Measurements from ENCODE around the gene MAN1C1. TPM values are rescaled to one million over a fixed set of nuclear protein-coding genes. Genes with fewer than 3 reads are reported as not detected.

The MAN1C1 gene
- total RNA-seq, 2 donors from 2014 or later = 11.0 to 14.8 TPM

DNA sequence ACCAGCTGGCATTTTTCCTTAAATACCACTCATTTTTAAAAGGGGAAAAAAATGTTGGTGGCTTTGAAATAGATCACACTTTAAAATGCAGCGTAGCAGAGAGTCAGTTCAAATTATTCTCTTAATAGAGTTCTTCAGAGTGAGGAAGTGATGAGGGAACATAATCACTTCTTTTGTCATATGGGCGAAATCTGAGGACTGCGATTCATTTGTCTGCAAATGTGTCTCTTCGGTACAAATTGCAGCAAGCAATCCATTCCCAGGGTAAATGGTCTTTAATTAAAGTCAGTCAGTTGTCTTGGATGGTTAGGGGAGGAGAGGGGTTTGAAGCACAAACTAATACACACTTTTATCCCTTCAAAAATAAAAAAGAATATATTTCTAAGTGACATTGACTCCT is 97.4 kb downstream of the MAN1C1 start:
- intact Hi-C loops (cut with DNase I) = no loop called here
- ATAC-seq = no peak

DNA sequence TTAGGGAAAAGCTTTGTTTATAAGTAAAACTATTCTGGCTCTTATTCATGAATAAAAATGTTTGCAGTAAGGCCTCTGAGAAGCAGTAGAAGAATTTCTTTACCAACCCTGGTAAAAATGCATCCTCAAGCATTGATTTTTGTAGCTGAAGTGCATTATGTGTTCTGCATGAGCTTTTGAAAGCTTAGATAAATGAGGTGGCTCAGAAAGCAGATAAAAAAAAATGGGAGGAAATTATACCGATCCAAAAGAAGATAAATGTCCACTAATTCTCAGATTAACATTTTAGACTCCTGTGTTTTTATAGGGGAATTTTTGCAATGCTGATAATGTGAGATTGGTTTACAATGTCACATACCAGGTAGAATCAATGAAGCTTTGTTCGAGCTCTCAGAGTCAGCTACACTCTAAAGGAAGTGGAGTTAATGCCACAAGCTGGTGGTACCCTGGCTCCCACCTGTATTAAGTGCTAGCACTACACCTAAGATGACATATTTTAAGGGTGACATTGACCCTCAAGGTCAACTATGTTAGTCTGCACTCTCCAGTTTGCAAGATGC is 97.9 kb downstream of the MAN1C1 start:
- DNase-seq = no peak
- no peak for ATAC-seq
- intact Hi-C loops (cut with DNase I) = no loop called here

More for the DNA sequence above, 97.4 kb downstream of the MAN1C1 start:
- DNase-seq = no peak

DNA sequence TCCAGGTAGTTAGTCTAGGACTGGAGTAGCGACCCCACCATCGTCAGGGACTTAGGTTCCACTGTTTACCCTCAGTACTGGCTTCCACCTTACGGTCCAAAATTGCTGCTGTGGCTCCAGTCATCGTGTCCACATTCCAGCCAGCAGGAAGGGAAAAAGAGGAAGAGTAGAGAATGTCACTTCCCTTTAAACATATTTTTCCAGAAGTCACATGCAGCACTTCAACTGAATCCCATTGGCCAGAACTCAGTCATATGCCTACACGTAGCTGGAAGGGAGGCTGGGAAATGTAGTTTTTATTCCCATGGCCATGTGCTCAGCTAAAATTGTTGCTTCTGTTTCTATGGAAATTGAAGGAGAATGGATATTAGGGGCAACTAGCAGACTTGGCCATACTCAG is 99.3 kb downstream of the MAN1C1 start:
- DNase-seq = no peak
- peak in 1 of 2 donors; percentile 31 for ATAC-seq
- intact Hi-C loops (cut with DNase I) = no loop called here

DNA sequence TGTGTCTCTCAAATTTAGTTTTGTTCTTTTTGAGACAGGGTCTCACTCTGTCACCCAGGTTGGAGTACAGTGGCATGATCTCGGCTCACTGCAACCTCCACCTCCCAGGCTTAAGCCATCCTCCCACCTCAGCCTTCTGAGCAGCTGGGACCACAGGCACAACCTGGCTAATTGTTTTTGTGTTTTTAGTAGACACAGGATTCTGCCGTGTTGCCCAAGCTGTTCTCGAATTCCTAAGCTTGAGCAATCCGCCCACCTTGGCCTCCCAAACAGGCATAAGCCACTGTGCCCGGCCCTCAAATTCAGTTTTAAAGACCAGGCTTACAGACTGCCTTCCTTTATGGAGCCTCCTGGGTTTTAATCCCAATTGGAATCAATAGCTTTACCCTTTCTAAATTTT is 99.7 kb downstream of the MAN1C1 start:
- ATAC-seq (no peak), DNase-seq (no peak)

DNA sequence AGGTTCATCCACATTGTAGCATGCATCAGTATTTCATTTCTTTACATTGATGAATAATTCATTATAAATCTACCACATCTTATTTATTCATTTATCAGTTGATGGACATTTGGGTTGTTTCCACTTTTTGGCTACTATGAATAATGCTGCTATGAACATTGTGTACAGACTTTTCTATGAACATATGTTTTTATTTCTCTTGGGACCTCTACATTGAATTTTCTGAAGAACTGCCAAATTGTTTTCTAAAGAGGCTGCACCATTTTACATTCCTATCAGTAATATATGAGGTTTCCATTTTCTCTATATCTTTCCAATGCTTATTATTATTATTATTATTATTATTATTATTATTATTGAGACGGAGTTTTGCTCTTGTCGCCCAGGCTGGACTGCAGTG is 102.1 kb downstream of the MAN1C1 start:
- ATAC-seq (no peak), DNase-seq (no peak)
- intact Hi-C loops (cut with DNase I) = no loop called here

More for the DNA sequence above, 99.7 kb downstream of the MAN1C1 start:
- intact Hi-C loops (cut with DNase I) = no loop called here

DNA sequence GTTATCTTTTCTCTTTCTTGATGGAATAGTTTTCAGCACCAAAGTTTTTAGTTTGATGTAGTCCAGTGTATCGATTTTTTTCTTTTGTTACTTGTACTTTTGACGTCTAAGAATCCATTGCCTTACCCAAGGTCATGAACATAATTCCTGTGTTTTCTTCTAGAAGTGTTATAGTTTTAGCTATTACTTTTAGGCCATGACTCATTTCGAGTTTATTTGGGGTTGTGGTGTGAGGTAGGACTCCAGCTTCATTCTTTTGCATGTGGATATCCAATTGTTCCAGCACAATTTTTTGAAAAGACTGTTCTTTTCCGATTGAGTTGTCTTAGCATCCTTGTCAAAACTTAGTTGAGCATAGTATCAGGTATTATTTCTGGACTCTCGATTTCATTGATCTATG is 104.0 kb downstream of the MAN1C1 start:
- intact Hi-C loops (cut with DNase I) = no loop called here
- DNase-seq (no peak), ATAC-seq (no peak)

DNA sequence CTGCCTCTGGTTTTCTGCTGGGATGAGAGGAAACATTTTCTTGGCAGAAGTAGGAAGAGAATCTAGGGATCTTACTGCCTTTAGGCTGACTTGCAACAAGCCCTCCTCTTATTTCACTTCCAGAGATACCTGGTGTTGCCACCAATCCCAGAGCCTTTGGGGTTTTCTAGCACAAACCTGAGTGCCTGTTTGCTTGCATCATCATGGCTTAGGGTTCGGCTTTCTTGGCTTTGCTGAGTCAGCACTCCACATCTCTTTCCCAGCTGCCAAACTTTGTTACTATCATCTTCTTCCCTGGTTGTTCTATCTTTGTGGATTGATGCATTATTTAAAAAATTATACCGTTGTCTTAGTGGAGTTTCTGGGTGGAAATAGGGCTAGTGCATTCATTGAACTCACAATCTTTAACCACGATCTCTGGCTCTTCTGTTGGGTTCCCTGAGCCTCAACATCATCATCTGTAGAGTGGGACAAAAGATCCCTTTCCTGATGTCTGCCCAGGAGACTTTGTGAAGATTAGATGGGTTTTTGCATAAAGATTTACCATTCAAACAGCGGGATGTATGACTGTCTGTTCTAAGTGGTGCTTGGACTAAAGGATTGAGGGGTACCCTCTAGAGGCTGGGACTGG is 106.8 kb downstream of the MAN1C1 start:
- intact Hi-C loops (cut with DNase I) = no loop called here
- DNase-seq (no peak), ATAC-seq (no peak)

DNA sequence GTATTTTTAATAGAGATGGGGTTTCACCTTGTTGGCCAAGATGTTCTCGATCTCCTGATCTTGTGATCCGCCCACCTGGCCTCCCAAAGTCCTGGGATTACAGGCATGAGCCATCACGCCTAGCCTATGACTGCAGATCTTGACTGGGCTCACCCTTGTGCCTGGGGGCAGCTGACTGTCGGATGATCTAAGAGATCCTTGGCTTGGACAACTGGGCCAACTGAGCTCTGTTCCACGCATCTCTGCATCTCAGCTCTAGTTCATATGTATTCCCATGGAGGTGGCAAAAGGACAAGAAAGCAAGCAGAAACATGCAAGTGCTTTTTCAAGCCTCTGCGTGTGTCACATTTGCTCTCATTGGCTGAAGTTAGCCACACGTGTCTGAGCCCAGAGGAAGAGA is 107.6 kb downstream of the MAN1C1 start:
- DNase-seq (no peak), ATAC-seq (no peak)
- intact Hi-C loops (cut with DNase I) = no loop called here

DNA sequence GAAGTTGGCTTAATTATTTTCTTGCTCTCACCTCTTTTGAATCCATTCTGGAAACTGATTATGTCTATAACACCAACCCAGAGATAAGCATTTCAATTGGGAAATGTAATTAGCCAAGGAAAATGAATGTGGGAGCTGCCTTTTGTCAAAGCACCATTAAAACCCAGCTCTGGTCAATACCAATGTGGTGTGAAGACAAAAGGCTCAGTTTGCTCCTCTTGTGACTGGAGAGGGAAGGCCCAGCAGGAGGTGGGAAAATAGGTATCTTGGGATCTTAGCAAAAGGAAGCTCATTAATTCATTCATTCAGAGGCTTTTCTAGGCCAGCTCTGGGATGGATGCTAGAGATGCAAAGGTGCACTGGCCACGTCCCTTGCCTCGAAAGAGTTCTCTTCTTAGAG is 108.4 kb downstream of the MAN1C1 start:
- ATAC-seq (no peak), DNase-seq (no peak)
- intact Hi-C loops (cut with DNase I) = no loop called here

DNA sequence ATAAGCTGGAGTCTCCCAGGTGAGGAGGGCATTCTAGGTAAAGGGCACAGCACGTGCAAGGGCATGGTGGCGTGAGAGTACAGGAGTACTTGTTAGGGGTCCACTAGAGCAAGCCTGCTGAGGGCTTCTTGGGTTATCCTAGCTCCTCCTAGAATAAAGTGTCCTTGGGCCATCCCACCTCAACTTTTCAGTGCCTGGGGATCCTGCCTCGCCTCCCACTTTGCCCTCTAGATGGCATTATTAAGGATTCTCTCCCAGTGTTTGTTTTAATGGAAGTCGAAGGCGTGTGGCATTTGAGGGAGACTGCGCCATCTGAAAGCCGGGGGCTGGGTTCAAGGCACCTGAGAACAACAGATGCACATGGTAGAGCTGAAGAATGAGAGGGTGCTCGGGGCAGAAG is 108.9 kb downstream of the MAN1C1 start:
- no peak for DNase-seq
- intact Hi-C loops (cut with DNase I) = no loop called here
- no peak for ATAC-seq

DNA sequence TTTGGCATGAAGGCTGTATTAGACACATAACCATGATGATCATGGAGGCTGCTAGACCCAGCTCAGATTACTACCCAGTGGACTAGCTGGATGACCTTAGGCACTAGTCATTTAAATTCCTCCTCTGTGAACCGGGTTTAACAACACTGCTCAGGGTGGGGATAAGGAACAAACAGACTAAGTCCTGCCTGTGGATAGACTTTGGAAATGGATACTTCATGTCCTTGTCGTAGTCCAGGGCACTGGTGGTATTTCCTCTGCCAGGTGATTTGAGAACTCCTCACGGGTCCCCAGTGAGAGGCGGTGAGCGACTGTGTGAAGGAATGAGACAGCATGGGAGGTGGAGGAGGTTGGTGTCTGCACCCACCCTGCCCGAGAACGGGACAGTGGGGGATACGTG is 110.5 kb downstream of the MAN1C1 start:
- intact Hi-C loops (cut with DNase I) = no loop called here
- peak in 1 of 2 donors; percentile 6 for ATAC-seq
- DNase-seq = no peak

DNA sequence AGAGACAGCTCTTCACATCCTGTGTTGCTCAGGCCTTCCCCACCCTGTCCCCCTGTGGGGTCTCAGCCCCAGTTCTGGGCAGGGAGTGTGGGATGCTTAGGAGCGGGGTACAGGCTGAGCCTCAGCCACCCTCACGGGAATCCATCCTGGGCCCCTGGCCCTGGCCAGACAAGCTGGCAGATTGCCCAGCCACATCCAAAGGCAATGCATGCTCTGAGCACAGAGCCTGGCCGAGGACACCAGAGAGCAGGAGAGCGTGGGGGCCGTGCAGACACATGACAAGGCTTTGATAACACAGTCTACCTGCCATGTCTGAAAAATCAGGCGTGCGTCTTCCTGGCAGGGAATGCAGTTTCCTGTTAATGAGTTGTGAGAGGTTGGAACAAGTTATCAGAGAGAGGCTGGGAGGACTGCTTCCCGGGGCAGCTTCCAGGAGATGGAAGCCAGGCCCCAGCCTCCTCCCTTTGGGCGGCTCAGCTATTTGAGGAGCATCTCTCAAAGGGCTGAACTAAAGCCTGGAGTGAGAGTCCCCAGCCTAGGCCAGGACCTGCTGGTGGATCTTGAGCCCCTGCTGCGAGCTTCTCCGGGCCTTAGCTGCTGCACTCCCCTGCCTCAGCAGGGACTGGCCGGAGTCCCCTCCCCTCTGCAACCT is 111.2 kb downstream of the MAN1C1 start:
- peak; percentile 84 for DNase-seq
- intact Hi-C loops (cut with DNase I) = no loop called here
- peak; percentile 88 to 91 for ATAC-seq

DNA sequence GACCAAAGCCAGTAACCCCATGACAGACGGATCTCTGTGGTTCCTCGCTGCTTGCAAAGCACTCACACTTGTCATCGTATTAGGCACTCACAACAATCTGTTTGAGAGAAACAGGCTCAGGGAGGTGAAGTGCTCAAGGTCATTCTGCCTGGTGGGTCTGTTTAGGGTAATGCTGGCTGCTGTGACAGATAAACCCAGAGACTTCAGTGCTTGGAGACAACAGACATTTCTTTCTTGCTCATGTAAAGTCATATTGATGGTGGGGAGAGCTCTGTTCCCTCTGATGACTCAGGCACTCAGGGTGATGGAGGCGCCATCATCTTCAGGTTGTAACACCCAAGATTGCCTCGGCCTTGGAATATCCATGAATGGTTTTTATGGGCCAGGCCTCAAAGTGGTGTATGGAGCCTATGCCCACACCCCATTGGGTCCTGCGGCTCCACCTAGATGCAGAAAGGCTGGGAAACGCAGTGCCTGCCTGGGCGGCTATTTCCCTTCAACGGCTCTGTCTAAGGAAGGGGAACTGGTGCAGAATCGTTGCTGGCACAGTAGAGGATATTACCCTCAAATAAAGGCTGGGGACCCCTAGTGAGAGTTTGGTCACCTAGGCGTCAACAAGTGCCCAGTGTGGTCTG is 111.8 kb downstream of the MAN1C1 start:
- no peak for DNase-seq
- intact Hi-C loops (cut with DNase I) = no loop called here
- ATAC-seq = no peak

DNA sequence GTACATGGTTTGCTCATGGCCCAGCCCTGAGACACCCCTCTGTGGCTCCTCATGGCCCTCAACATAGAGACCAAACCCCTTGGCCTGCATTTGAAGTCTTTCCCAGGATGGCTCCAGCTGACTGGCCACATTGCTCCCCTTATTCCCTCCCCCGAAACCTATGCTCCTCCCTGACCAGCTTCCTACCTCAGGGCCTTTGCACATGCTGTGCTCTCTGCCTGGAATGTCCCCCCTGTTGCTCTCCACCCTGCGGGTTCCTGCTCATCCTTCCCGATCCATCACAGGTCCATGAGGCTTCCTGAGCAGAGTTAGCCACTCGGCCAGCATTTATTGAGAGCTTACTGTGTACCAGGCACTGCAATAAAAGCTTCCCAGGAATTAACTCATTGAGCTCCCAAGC is 112.5 kb downstream of the MAN1C1 start:
- no peak for DNase-seq
- intact Hi-C loops (cut with DNase I) = no loop called here

DNA sequence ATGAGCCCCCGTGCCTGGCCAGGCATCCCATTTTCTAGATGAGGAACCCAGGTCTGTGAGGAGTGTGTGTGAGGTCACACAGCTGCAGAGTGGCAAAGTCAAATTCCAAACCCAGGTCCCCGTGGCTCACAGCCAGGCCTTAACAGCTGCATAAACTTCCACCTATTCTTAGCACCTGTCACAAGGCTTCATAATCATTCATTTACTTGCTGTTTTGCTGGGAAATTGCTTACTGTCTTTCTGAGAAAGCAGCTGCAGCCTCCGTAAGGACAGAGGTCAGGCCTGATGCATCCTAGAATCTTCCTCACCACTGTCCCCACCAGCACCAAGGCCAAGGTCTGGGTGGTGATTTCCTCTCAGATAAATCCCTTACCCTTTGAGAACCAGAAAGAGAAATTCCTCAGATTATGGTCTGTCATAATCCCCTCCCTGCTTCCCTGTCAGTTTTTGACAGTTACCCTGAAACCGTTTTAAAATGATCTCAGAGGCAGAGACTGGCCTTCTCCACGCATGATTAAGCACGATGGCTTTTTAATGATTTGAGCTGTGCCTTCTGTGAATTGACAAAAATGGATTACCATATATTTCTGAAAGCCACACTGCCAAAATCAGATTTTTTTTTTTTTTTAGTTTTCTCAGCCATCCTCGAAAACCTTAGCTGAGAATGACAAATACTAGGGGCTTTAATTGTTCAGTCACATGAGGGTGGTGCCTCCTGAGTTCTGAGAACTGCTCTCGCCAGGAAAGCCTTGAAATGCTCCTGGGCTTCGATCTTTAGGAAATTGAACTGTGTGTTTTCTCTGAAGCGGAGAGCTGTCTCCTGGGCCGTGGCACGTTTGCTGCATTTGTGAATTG is 113.4 kb downstream of the MAN1C1 start:
- ATAC-seq = no peak
- intact Hi-C loops (cut with DNase I) = no loop called here
- no peak for DNase-seq

More for the DNA sequence above, 112.5 kb downstream of the MAN1C1 start:
- ATAC-seq = no peak

DNA sequence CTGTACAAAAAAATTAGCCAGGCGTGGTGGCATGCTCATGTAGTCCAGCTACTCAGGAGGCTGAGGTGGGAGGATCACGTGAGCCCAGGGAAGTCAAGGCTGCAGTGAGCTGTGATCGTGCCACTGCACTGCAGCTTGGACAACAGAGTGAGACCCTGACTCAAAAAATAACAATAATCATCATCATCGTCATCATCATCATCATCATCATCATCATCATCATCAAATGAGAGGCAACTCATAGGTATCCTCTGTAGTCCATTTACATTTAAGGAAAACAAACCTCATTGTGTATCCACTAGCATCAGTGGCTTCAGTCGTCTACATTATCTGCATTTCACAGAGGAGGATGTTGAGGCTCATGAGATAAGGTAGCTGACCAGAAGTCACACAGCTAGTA is 114.6 kb downstream of the MAN1C1 start:
- no peak for DNase-seq
- no peak for ATAC-seq
- intact Hi-C loops (cut with DNase I) = no loop called here

DNA sequence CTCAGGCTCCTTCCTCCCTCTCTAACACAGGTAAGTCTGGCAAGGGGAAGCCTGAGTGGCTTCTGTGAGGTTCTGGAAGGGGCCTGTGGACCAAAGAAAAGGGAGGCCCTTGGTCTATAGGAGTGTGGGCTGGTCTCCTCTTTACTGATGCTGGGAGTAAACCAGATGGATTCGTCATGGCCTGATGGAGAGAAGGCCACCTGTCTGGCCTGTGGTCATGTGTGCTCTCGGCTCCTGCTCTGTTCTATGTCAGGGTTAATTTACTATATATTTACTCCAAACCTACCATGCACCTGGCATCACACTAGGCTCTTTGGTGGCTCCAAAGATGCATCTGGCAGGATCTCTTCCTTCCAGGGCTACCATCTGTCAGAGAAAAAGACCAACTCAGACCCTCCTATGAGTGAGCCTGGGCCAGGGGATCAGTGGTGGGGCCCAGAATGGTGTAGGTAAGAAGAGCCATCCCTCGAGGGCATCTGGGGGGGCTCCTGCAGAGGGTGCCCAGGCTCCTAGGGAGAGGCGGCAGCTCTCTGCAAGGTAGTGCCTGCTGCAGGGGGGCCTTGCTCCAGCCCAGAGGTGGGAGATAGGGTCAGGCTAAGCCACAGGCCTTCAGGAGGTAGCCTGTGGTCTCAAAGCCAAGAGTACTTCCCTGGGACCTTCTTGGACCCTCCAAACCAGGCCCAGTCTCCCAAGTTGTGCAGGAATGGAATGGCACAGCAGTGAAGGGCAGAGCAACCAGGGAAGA is 115.2 kb downstream of the MAN1C1 start:
- DNase-seq (no peak), ATAC-seq (no peak)
- intact Hi-C loops (cut with DNase I) = no loop called here

DNA sequence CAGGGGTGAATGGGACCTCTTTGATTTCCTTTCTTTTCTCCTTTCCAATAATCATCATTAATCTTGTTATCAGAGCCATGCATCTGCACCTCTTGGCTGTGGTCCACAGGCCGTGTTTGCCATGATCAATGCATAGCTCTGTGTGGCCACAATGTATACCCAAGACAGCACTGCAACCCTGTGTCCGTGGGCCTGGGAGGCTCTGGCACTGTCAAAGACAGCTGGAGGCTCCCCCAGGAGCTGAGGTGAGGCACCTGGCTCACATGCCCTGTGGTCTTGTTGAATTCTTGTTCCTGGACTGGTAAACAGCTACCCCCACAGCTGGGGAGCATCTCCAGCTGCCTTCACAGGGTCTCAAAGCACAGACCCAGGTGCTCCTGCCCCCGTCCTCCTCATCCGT is 116.2 kb downstream of the MAN1C1 start:
- no peak for DNase-seq
- intact Hi-C loops (cut with DNase I) = no loop called here
- no peak for ATAC-seq

DNA sequence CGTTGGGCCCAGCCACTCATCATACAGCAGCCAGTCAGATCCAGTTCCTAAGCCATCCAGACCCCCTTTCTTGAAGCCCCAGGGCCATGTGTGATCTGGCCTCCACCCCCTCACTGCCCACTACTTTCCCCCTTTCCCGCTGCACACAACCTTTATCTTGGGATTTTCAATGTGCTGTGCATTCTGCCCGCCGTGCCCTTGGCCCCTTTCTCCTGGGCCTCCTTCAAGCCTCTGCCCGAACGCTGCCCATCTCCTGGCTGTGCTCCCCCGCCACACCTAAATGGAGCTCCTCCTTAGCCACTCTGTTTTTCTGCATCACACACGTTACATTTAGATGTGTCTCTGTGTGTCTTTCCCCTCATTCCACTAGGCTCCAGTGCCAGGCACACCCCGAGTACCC is 116.7 kb downstream of the MAN1C1 start:
- intact Hi-C loops (cut with DNase I) = no loop called here
- ATAC-seq = no peak
- no peak for DNase-seq

All from left cardiac atrium (tissue), 4 donors.